Measurements from ENCODE around the gene MYO15B.
A peak's percentile ranks its signal among the peaks of the same experiment; 100 is the strongest.
"Not testable (repeated sequence)": the region's sequence is repeated elsewhere in the genome, so short reads cannot be mapped to it uniquely, and the experiment has no call there.

MYO15B gene

DNA sequence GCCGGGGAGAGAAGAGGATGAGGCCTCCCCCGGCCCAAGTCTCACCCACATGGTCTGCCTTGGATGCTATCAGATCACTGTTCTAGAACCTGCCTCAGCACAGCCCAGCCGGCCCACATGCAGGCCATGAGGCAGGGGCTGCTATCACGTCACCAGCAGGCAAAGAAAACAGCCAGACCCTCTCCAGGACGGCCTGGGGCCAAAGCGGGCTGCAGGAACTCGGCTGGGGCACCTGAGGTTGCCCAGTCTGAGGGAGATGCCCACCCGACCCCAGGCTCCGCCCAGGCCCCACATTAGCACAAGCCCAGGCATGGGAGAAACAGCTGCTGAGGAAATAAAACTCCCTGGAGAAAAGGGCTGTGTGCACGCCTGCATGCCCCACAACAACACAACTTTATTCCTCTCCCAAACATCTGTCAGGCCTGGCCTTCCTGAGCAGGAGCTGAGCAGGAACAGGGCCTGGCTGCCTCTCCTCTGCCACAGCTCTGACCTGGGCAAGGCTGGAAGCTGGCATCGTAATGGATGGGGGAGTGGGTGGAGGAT lies 39.0 kb downstream of the MYO15B start:
- DNase-seq, result no peak

DNA sequence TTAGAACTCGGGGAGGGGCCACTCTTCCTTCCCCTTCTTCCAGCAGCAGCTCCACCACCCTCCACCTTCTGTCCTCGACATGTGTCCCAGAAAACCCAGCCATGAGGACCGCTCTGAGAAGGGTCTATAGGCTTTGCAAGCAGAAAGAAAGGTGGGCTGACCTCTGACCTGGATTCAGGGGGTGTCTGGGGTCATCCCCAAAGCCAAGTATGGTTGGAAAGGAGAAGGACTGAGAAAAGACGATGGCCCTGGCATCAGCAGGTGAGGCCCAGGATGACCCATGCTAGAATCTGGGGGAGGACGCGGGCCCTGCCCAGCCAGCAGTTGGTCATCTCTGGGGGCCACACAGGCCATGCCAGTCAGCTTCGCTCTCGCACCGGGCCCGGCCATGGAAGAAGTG lies 39.5 kb downstream of the MYO15B start:
- no peak for DNase-seq

DNA sequence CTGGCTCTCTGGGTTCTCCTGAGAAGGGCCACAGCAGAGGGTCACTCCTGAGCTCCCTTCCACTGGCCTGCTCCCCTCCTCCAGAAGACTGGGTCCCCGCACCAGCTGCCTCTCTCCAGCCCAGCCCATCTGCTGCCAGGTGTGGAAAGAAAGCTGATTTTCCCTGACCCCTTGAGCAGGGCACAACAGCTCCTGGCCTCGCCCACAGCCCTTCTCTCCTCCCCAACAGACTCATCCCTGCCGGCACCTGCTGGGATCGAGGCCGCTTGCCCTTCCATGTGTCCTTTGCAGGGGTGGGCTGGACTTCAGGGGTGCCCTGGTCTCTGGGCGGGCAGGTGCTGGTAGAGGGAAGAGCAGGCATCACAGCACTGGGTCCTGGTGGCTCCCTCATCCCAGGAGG lies 40.8 kb downstream of the MYO15B start:
- no peak for DNase-seq

DNA sequence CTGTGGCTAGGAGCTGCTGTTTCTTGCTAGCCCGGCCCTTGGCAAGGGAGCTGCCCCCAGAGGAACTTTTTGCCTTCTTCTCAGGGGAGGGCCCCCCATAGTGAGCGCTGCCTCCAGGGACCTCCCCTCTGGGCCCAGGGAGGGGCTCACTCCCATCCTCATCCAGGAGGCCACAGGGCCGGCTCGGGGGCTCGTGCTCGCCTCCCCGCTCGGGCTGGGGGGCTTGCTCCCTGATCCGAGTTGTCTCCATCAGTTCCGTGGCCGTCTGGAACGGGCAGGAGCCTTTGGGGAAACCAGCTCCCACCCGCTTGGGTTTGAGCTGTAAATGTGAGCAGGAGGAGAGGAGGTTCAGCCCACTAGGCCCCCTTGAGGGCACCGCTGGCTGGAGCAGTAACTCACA lies 41.6 kb downstream of the MYO15B start:
- no peak for DNase-seq

DNA sequence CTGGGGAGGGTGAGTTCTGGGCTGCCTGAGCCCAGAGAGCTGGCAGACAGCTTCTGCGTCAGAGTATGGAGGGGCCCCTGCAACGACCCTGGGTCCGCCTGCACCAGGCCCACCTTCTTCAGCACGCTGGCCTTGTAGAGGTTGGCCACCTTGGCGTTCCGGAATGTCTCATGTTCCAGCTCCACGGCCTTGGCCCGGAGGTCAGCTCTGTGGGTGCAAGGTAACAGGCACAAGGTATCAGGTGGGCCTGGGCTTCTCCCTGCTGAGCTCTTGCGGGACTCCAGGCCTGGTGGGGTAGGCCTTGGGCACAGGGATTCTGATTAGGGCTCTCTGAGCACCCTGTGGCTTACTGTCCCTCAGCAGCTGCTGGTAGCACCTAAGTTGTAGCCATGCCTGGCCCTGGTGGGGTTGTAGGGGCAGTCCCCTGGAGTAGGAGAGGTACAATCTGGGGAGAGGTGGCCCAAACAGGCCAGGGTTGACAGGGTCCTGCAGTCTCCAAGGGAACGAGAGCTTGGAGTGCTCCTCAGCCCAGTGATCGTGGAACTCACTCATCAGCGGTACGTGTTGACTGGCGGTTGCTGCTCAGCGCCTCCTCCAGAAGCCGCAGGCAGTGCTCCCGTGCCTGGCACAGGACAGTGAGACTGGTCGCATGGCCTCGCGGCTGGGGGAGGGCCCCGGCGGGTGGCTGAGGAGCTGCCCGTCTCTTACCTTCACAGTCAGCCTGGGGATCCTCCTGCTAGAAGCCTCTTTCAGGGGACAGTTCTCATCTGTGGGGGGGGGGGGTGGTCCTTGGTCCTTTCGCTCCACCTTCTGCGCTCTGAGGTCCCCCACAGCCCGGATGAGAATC lies 42.7 kb downstream of the MYO15B start:
- no peak for DNase-seq

DNA sequence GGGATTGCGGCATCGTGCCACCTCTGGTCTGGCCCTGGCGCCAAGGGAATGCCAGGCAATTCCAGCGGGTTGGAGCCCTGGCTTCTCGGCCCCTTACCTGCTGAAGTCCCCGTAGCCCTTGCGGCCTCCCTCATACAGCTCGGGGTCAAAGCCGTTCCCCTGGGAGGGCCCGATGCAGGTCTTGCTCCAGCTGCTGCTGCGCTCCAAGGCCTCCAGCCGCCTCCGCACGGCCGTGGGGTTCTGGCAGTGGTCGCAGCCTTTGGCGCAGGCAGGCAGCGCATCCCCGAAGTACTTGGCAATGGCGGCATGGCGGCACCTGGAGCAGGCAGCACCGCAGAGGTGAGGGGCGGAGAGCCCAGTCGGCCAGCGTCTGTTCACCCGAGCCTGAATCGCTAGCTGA lies 43.8 kb downstream of the MYO15B start:
- DNase-seq, result no peak

DNA sequence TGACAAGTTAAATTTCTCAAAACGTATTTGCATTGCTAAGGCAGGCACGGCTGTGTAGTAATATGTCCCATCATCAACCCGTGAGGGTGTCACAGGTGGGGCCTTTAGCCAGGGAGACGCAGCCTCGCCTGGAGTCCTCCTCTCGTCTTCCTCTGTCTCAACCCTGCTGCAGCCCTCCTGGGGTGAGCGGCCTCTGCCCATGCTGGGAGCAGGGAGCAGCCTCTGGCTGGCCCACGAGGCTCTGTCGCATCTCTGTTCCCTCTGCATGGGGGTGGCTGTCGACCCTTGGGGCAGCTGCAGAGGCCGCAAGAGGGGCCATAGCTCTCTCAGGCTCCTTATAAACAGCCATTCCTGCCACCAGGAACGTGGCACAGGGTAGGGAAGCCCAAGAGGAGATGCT lies 44.8 kb downstream of the MYO15B start:
- DNase-seq, result no peak

DNA sequence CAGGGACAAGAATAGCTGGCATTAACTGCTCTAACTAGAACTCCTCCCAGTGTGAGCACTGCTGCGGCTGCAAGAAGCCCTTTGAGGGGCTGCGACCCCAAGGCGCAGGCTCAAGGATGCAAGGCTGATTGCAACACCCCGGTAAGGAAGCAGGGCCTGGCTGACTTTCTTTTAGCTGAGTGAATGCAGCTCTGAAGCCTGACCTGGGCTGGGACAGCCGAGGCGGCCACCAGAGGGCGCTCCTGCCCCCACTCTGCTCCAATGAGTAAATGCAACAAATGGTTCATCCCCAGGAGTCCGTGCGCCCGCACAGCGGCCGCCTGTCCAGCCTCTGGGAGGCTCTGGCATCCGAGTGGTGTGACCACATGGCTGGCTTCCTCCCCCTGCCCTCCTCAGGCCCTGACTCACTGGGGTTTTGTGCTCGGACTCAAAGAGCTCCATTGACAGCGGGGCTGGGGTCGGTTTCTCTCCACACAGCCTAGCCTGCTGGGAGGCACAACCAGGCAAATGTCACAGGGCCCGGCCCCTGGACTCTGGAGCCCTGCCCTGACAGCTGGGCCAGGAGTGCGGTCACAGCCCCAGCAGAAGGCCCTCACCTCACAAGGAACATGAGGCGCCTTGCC lies 45.4 kb downstream of the MYO15B start, which contains the start of gene SMIM5:
Gene SMIM5 (plus strand): TSS at position 572 of the 623 bp plus-strand sequence. CDS start 6,768 bp downstream, outside the sequence.
- DNase-seq, result peak; percentile 89

DNA sequence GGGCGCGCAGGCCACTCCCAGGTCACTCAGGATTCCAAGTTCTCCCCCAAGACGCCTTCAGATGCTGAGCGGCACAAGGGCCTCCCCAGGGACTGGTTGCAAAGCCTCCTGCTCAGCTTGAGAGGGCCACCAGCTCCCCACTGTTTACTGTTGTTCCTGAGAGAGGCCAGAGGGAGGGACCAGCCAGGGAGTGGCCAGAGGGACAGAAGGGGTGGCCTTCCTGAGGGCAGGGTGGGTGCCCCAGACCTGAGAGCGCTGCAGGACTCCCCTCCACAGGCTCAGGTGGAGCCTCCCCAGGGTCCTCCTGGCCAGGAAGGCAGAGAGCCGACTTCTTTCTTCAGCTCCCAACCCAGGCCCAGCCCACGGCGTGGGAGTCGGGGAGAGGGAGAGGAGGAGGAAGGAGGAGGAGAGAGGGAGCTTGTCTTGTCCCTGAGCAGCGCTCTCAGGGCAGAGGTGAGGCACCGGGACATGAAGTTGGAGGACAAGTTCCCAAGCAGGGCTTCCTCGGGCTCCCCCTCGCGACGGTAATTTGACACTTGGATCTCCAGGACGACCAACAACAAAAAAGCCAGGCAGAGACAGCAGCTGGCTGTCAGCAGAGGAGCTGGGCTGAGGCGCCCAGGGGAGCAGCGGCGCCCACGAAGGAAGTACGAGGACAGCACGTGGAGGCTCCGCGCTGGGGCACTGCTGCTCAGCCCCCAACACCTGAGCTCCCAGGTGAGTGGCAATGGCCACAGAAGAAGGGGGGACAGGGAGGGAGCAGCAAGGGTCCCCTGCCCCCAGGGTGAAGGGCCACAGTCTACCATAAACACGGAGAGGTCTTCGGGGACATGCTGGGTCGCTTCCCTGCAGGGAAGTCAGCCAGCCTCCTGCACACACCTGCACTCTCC lies 46.1 kb downstream of the MYO15B start:
- peak; percentile 68 for DNase-seq

DNA sequence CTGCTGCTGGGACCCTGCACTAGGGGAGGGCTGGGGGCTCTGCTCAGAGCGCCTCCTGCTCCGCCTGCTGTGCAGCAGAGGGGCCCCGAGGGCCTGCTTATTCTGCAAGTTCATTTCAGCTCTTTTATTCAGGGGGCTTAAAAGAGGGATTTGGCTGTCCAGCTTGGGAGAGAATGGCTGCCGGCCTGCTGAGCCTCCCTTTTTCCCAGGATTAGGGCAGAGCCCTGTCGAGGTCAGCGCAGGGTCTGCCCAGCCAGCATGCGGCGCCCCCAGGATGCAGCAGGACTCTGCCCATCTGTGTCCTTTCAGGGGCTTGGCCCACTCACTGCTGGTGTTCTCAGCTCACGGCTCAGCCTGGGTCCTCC lies 46.8 kb downstream of the MYO15B start:
- no peak for DNase-seq

DNA sequence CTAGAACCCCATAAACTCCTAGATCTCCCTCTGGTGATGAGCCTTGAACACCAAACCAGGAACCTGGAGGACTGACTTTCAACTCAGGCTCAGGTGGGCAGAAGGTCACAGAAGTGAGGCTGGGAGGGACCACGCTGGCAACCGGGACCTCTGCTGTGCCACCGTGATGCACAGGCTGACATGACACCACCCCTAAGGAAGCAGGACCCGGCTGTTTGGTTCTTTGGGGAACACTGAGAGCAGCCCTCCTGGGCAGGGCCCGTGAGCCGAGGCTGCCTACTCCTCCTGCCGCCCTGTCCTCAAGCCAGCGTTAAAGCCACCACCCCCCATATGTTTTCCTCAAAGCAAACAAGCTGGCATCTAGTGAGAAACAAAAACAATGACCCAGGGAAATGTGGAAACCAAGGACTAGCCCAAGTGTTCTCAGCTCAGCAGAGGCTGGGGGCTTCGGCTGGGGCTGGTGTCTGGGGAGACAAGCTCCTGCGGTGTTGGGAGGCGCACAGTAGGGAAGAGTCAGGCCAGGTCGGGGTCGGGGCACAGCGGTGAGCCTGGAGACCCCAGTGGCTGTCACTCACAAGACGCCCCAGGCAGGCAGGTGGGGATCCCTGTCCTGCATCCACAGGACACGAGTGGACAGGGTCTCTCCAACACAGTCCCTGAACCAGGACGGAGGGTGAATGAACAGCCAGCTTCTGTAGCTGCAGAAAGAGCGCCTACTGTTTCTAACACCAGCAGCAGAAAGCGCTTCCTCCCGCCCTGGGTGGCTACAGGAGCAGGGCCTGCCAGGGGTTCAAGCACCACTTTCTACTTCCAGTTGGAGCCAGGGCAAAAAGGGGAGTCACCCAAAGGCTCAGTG lies 47.4 kb downstream of the MYO15B start:
- DNase-seq, result no peak

DNA sequence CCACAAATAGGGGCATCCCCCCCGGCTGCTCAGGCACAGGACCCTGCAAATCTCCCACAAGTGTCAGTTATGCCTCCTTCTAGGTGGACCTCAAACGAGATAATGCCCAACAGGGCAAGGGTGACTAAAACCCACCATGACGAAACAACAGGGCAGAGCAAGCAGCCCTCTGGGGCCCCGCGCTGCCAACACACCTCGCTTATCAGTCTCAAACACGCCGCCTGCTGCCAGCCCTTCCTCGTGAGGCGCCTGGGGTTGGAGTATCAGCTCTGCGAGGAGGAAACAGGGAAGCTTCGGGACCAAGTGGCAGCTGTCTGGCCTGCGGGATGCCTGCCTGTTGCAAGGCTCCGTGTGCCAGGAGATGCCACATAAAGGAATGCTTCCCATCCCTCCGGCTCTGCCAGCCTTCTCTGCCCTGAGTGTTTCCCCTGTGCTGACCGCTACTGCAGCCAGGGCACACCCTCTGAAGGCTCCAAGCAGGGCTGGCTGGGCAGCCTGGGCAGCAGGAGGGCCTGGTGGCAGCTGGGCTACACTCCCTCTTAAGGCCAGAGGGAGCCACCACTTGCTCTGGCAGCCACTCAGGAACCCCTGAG lies 48.1 kb downstream of the MYO15B start:
- no peak for DNase-seq

DNA sequence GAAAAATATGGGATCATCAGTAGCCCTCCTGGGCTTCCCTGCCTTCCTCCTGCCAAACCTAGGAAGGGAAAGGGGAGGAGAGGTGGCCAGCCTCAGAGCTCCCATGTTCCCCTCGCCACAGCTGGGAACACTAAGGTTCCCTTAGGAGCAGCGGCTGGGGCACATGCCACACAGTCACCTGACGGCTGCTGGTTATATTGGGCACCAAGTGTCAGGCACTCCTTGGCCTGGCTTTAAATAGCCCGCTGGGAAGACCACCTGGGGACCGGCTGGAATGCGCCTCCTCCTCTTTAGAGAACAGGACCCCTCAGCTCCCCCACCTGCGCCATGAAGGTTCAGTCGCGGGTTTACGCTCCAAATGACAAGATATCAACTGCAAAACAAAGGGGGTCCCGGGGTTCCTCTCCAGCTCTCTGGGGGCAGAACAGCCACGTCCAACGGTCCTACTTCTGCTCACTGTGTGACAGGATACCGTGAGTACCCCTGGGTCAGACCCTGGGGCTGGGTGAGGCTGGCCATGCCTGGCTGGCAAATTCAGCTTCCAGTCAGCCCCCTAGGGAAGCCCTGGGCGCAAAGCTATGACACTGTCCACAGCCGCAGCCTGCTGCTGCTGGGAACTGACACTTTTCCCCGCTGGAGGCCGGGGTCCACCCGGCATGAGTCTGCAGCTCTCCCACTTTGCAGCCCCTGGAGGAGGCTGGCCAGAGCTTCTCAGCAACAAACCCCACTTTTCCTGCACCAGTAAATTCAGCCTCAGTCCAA lies 49.0 kb downstream of the MYO15B start:
- DNase-seq, result no peak

DNA sequence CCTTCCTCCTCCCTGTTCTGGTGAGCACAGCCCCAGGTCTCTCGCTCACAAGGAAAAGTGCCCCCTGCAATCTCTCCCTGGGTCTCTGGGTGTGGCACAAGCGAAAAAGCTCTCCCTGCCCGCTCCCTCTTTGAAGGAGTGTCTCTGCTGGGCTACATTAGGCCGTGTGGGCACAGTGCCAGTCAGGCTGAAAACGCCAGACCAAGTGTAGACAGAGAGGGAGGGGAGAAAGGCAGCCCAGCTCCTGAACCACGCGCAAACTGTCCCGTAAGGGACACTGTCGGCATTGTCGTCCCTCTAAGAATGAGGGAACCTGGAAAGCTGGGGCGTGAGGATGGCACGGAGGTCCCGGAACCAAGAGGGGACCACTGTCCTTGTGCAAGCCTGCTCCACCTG lies 49.5 kb downstream of the MYO15B start:
- no peak for DNase-seq

DNA sequence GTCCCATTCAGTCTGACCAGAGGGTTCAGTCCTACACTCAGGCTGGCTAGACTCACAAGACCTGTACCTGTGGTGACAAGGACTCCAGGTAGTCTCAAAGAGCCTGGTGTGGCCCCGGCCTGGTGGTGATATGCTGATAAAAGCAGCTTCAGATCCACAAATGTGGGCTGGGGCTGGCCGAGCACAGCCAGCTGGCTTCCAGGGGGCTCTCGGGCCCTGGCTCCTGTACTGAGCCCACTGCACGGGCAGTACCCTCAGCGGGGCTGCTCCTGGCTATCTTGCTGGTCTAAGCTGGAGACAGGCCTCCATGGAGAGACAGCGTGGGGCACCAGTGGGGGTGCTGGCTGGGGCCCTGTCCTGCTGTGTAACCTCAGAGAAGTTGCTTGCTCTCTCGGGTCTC lies 50.0 kb downstream of the MYO15B start:
- DNase-seq, result no peak

DNA sequence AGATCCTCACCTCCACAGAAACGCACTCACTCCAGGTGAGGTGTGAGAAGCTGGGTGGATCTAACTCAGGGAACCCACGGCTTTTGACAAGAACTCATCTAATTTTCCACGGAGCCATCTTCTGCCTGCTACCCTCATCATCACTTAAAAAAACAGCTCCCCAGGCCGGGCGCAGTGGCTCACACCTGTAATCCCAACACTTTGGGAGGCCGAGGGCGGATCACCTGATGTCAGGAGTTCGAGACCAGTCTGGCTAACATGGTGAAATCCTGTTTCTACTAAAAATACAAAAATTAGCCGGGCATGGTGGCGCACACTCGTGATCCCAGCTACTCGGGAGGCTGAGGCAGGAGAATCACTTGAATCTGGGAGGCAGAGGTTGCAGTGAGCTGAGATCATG lies 50.4 kb downstream of the MYO15B start:
- DNase-seq, result not testable (repeated sequence)

DNA sequence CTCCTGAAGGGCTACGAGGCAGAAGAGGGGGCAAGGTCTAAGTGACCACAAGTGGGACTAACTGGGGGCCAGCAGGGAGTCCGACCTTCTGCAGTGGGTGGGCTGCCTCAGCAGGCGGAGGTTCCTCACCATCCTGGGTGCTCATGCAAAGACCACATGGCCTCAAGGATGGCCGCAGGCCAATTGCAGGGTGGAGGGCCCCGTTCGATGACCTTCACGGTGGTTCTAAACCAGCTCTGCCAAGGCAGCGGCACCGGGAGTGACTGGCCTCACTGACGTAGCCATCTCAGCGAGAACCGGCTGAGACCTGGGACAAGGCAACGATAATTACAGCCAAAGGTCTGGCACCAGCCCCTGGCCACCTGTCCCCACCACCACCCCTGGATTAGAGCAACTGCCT lies 51.3 kb downstream of the MYO15B start:
- no peak for DNase-seq

DNA sequence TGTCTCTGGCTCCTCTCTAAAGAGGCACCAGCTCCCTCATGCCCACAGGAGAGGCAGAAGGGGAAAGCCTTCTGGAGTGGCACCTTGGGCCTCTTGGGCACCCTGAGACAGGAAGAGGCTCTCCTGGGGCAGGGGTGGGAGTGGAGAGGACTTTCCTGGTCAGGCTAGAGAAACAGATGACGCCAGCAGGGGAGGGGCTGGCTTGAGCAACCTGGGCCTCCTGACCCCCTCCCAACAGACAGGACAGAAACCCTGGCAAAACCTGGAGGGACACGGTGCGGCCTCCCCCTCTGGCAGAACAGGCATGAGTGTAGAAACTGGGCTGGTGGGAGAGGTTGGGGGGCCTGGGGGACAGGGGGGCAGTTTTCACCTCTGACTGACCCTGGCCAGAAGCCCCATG lies 51.7 kb downstream of the MYO15B start:
- no peak for DNase-seq

DNA sequence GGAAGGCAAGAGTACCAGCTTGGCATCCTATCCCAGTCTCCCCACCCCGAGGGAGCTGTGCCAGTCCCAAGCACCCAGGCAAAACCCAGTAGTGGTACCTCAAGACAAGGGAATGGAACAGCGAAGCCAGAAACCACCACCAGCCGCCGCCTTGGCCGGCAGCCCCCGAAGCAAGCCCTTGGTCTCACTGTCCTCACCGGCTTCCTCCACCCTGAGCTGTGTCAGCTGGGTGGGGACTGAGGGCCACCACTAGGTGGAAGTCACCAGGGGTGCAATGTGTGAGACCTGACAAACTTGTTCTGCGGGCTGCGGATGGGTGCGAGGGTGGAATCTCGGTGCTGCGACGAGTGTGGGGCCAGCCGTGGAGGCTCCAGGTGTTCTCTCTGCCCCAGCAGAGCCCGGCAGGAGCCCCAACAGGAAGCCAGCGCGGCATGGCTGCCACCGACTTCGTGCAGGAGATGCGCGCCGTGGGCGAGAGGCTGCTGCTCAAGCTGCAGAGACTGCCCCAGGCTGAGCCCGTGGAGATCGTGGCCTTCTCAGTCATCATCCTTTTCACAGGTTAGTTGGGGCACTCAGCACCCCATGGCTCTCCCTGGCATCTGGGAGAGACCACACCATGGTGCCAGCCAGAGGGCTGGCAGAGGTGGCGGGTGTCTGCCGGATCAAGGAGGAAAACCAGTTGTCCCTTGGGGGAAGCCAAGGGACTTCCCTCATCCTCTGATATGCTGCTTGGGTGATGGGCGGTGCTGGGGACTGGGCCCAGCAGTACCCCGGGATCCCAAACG lies 52.4 kb downstream of the MYO15B start:
- DNase-seq, result no peak

DNA sequence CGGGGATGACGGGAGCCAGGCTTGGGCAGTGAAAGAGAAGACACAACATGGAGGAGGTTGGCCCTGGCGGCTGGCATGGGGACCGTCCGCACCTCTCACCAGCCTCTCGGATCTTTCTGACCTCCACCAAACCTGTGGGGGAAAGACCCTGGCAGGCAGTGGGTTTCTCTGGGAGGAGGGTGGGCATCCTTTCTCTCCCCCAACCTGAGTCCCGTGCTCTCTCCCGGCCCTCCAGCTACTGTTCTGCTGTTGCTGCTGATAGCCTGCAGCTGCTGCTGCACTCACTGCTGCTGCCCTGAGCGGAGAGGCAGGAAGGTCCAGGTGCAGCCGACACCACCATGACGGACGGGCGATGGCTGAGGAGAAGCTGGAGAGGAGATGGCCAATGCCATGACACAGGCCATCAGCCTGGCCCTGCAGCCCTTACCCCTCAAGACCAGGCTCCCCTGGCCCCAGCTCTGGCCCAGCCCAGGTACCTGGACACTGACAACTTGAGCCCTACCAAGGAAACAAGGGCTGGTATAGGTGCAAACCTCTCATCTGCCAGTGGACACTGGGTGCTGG lies 53.0 kb downstream of the MYO15B start:
- no peak for DNase-seq
